HL-60/S4 treated with retinoic acid at 250 ng/mL for 4 days and 3 days (cell line): ENCODE data around the gene EEF1A1.
"Not testable (repeated sequence)": the region's sequence is repeated elsewhere in the genome, so short reads cannot be mapped to it uniquely, and the experiment has no call there.

ENCODE experiments used
- in situ Hi-C: fragments of 300-500 bp; cut with MboI; formaldehyde crosslinking; loops from 2 replicates; pipeline ENCODE4 v1.7.0; 2022; ENCODE audit warnings: low sequenced_read_pairs

EEF1A1 gene

GRCh38 chr6:73520688-73521350 lies at the start of gene EEF1A1:
Gene EEF1A1 (minus strand): TSS chr6:73521032. CDS start chr6:73520026, 1,006 bp downstream.
- in situ Hi-C loops, result no loop called here

DNA sequence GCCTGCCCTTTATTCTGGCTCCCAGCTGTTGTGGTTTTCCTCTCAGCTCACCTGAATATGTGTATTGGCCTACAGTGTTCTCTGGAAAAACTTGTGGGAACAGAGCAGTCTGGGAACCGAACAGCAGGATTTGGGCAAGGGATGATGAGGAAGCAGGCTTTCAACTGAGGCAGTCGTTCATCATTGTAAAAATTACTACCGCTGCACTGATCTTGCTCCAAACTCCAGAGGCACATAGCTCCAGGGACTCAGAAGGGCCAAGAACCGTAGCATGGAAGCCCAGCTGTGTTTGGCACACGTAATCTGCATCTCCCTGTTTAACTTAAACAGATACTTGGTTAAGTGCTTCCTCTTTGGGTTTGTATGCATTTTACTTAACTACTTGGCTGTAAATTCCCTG lies 48.3 kb upstream of the EEF1A1 start:
- in situ Hi-C loops, result no loop called here

GRCh38 chr6:73566954-73567591 lies 46.2 kb upstream of the EEF1A1 start:
- in situ Hi-C loops, result no loop called here

DNA sequence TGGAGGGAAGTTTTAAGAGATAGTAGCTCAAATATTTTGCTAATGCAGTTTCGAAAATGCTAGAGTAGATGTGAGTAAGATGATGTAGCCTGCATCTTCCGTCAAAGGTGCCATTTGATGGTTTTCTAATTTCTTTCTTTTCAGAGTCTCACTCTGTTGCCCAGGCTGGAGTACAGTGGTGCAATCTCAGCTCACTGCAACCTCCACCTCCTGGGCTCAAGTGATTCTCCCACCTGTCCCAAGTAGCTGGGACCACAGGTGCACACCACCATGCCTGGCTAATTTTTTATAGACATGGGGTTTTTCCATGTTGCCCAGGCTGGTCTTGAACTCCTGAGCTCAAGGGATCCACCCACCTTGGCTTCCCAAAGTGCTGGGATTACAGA lies 45.6 kb upstream of the EEF1A1 start:
- in situ Hi-C loops, result not testable (repeated sequence)

DNA sequence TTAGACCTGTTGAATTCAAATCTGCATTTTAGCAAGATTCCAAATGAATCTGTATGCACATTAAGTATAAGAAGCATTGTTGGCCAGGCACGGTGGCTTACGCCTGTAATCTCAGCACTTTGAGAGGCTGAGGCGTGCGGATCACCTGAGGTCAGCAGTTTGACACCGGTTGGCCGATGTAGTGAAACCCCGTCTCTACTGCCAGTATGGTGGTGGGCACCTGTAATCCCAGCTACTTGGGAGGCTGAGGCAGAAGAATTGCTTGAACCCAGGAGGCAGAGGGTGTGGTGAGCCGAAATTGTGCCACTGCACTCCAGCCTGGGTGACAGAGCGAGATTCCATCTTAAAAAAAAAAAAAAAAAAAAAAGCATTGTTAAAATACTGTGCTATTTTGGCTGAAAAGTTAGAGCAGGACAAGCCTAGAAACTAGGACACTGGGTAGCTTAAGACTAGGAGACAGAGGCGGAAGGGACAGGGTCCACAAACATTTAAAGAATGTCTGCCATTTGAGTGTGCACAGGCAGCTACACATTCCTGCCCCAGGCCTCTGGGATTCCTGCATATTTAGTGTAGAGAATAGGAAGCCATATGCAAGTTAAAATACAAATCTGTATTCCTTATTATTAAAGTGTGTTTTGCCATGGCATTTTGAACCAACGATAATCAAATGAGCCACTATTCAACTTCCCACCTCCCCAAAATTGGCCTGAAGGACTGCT lies 45.1 kb upstream of the EEF1A1 start:
- in situ Hi-C loops, result no loop called here

DNA sequence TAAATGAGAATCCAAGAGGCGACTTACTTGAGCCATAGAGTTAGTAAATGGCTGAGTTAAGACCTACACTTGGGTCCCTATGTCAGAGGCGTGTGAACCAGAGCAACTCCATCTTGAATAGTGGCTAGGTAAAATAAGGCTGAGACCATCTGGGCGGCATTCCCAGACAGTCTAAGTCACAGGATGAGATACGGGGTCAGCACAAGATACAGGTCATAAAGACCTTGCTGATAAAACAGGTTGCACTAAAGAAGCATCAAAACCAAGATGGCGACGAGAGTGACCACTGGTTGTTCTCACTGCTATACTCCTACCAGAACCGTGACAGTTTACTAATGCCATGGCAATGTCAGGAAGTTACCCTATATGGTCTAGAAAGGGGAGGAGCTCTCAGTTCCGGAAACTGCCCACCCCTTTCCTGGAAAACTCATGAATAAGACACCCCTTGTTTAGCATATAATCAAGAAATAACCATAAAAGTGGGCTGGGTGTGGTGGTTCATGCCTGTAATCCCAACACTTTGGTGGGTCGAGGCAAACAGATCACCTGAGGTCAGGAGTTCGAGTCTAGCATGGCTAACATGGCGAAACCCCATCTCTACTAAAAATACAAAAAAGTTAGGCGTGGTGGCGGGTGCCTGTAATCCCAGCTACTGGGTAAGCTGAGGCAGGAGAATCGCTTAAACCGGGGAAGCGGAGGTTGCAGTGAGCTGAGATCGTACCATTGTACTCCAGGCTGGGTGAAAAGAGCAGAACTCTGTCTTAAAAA lies 43.9 kb upstream of the EEF1A1 start:
- in situ Hi-C loops, result no loop called here

DNA sequence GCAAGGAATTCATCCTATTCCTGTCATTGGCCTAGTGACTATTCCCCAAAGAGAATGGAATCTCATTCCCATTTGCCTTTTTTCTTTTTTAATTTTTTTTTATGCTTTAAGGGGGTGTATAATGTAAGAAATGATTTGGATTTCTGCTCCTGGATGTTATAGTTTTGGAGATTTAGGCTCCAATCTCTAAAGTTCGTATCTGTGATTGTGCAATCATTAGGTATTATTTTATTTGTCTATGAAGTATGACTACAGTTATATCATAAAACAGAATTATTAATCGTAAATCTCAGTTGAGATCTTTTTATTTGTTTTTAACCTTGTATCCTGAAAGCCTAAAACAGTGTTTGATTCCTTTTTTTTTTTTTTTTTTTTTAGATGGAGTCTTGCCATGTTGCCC lies 41.7 kb upstream of the EEF1A1 start:
- in situ Hi-C loops, result no loop called here

DNA sequence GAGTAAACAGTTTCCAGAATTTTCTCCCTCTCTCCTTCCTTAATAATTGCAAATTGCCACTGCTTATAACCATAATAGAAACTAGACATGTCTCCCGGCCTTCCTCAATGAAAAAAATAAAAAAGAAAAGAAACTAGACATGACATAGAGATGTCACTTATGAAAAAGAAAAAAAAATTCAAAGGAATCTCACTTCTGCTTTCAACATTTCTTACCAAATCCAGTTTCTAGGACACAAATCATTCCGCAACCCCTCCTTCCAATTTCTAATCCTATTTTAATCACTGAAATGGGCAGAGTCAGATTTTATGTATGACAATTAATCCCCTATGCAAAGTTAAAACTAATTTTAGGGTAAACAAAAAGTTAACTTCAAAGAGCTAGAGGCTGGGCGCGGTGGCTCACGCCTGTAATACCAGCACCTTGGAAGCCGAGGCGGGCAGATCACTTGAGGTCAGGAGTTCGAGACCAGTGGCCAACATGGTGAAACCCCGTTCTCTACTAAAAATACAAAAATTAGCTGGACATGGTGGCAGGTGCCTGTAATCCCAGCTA lies 40.1 kb upstream of the EEF1A1 start:
- in situ Hi-C loops, result no loop called here

DNA sequence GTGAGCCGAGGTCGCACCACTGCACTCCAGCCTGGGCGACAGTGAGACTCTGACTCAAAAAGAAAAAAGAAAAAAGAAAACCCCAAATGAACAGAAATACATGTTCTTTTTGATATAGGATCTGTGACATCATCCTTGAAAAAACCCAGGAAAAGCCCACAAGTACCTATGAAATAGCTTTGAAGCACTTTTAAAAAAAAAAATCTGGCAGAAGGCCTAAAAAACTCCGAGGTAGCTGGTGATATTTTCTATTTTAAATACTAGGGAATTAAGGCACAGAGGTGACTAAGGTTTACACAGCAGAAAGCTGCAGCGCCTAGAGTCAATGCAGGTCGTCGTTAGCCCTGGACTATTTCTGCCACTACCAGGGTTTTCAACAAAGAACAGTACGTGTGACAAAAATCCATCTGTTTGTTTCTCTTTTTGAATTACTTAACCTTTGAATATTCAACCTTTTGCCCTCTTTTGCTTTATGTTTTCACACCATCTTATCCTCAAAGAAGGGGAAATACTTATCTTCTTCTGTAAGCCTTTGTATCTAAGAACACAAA lies 39.4 kb upstream of the EEF1A1 start:
- in situ Hi-C loops, result no loop called here

- in situ Hi-C loops, result not testable (repeated sequence)
Observed at GRCh38 chr6:73559399-73559794, 38.6 kb upstream of the EEF1A1 start.

DNA sequence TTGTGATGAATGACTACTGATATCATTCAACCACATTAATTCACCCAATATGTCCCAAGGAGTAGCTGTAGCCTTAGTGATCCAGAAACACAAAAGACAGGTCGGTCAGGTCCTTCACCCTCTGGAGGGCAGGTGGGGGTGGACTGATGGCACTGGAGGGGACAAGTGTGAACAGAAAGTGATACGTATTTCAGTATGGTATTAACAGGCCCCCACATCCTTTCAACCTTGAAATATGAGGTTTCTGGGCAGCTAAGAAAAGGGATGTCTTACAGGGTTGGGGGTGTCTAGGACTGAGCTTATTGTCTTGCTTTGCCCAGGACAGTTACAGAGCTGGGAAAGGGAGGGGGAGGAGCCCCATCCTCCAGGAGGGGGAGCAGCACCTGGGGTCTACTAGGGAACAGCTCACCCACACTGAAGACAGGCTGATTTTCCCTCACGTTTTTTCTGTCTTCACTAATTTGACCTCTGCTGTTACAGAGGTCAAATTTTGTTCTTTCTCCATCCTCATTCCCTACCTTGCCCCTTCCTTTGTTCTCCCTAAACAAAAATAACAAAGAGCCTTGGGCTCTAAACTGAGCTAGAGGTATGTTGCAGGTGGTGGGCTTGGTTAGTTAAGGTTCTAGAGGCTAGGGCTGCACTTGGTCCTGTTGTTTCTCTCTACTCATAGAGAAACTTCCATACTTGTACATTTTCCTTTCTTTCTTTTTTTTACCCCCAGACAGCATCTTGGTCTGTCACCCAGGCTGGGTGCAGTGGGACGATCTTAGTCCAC lies 38.0 kb upstream of the EEF1A1 start:
- in situ Hi-C loops, result no loop called here

DNA sequence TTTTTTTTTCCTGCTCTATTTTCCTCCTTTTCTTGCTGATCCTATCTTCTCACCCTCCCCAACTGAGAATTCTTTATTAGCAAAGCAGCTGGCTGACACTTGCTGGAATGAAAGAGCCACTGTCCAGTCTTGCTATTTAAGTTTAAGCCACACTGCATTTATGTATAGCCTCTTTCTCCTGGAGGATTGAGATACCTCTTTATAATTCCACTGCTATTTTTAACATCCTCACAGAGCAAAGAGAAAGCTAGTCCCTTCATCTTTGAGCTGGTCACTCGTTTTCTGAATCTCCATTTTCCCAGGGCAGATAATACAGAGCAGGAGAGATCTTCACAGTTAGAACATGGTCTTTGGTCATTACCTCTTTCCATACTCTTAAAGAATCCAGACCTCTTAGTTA lies 36.0 kb upstream of the EEF1A1 start:
- in situ Hi-C loops, result no loop called here

DNA sequence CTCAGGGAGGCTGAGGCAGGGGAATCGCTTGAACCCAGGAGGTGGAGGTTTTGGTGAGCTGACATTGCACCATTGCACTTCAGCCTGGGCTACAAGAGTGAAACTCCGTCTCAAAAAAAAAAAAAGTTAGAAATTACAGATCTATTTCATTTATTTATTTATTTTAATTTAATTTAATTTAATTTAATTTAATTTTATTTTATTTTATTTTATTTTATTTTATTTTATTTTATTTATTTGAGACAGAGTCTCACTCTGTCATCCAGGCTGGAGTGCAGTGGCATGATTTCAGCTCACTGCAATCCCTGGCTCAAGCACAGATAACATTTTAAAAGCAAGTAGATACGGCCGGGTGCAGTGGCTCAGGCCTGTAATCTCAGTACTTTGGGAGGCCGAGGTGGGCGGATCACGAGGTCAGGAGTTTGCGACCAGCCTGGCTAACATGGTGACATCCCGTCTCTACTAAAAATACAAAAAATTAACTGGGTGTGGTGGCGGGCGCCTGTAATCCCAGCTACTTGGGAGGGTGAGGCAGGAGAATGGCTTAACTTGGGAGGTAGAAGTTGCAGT lies 34.6 kb upstream of the EEF1A1 start:
- in situ Hi-C loops, result not testable (repeated sequence)

GRCh38 chr6:73551115-73551514 lies 30.3 kb upstream of the EEF1A1 start:
- in situ Hi-C loops, result not testable (repeated sequence)

DNA sequence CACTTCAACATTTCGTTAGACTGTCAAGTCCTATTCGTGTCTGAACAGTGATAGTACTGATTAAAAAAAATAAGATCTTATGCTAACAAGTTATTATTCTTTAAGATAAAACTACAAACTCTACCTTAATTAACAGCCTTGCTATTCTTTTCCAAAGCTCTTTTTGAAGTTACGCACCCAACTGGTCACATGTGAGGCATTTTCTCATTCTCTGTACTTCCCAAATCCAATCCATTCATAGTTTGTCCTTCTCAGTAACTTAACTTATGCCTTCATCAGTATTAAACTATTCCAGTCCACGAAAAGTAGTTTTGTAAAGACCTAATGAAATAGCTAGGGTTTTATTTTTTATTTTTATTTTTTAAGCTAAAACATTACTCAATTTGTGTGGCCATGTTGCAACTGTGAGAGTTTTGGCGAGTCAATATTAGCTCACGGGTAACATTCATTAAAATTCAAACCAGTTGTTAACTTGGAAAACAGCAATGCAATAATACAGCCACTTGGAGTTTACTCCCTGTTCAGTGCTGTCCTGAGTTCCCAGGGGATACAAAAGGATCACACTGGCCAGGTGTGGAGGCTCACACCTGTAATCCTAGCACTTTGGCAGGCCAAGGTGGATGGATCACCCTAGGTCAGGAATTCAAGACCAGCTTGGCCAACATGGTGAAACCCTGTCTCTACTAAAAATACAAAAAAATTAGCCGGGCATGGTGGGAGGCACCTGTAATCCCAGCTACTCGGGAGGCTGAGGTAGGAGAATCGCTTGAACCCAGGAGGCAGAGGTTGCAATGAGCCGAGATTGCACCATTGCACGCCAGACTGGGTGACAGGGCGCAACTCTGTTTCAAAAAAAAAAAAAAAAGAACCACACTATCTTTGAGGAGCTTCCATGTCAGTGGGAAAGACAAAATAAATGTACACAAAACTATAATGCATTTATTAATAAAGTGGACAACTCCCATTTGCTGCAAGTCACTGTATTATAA lies 27.9 kb upstream of the EEF1A1 start:
- in situ Hi-C loops, result no loop called here

GRCh38 chr6:73547036-73547435 lies 26.2 kb upstream of the EEF1A1 start:
- in situ Hi-C loops, result no loop called here

- in situ Hi-C loops, result no loop called here
Observed at GRCh38 chr6:73542891-73543290, 22.1 kb upstream of the EEF1A1 start.

GRCh38 chr6:73542481-73542880 lies 21.6 kb upstream of the EEF1A1 start:
- in situ Hi-C loops, result not testable (repeated sequence)
